Liver (tissue), 3 donors: ENCODE measurements around the gene ADAM11.

Source experiments
- ATF3 ChIP-seq: IDR thresholded peaks from 2 replicates; pipeline ENCODE4 v1.6.1; 2016; ENCODE audit warnings: antibody characterized with exemption
- CTCF ChIP-seq: fragments of 150-350 bp; IDR thresholded peaks from 2 replicates; pipeline ENCODE4 v1.5.1; 2017; ENCODE audit warnings: improper control_type of control experiment, low read depth, low read length; ENCODE audit not compliant: missing input control
- JUND ChIP-seq, 2 donors: IDR thresholded peaks; 2 replicates each; pipeline ENCODE4 v1.6.1; 2016; ENCODE audit warnings: antibody characterized with exemption in 2 of 2
- REST ChIP-seq: IDR thresholded peaks from 2 replicates; pipeline ENCODE4 v1.6.1; 2016; ENCODE audit warnings: antibody characterized with exemption, mild to moderate bottlenecking
- TAF1 ChIP-seq: conservative IDR thresholded peaks from 2 replicates; pipeline ENCODE4 v1.6.1; 2016; ENCODE audit warnings: antibody characterized with exemption, mild to moderate bottlenecking
- ZBTB33 ChIP-seq: IDR thresholded peaks from 2 replicates; pipeline ENCODE4 v1.6.1; 2016; ENCODE audit warnings: antibody characterized with exemption
- donor health status: healthy.
- donor health status: healthy.

GRCh38 chr17:44747566-44747965 is 11.2 kb upstream of the ADAM11 start:
- TF ChIP-seq CTCF (no peak), JUND (IDR thresholded peaks at IDR 0.05) (no peak), TAF1 (no peak), ZBTB33 (no peak), REST (no peak), ATF3 (no peak)
